Urothelium cell line (cell line): ENCODE results near the gene CDH10.

Experiments used
- DNase-seq: peaks from one replicate; pipeline ENCODE4 v3.0.0; 2011; ENCODE audit warnings: low spot score, mixed read lengths
- FAIRE-seq: peaks from 2 replicates; lab custom pipeline; 2011; peaks lifted over from hg19 to GRCh38; lab: Jason Lieb, UNC

The CDH10 gene

DNA sequence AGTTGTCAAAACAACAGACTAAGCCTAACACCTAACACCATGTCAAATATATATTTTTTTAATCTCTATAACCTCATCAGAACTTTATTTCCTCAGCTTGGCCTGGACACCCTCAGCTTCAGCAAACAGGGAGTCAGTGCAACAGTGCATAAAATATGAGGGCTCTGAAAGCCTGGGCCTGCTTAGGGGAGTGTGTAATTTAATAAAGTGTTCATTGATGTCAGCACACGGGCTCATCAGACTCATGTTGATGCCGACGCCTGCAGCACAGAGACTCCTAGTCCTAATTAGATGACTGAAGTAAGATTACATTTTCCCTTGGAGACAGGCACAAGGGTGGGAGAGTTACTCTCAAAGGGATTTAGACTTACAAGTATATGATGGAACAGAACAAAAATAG, 37.8 kb downstream of the CDH10 start:
- DNase-seq: no peak
- no peak for FAIRE-seq

DNA sequence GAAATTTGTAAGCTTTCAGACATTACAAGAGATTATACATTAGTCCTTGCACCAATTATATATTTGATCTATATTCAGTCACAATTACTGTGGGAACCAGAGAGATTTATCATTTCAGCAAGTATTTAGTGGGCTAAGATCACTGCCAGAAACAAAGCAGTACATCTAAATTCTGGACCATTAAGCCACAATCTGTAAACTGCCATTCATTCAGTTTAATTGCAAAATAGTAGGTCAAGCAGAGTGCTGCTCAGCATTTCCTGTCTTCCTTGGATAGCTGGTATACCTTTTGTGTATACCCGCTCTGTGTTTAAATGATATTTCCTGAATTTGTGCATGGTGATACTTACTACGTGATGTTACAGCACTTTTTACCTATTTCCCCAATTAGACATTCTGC, 42.6 kb downstream of the CDH10 start:
- FAIRE-seq (peak; percentile 13), DNase-seq (no peak)

DNA sequence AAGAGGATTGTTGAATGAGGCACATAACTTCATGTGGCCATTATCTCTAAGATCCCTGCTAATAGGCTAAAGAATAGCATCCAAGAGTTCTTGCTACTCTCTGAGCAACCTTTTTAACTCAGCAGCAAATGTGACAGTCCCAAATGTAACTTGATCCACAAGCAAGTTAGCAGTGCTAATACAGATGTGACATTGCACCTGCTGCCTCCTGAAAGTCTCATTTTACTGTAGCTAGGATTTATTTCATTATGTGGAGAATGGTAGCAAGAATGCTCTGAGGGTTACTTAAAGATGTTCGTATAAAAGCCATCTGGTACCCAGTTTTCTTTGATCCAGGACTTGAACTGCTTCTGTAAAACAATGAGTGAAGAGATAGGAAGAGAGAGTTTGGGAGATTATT, 45.8 kb downstream of the CDH10 start:
- no peak for DNase-seq
- no peak for FAIRE-seq

DNA sequence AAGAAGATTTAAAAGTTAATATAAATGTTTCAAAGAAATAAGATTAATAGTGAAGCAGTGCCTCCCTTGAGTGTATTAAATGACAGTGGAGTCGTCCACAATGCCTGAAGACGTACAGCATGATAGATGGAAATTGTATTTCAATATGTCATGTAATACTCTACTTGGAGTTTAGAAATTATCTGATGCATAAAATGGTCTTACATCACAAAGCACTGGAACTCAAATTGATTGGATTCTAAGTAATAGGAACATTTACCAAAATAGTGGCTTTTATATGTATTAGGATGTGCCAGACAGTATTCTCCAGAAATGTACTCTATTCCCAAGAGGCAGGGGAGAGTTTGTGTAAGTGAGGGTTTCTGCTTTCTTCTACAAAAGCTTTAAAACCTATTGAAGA, 49.4 kb downstream of the CDH10 start:
- no peak for DNase-seq

DNA sequence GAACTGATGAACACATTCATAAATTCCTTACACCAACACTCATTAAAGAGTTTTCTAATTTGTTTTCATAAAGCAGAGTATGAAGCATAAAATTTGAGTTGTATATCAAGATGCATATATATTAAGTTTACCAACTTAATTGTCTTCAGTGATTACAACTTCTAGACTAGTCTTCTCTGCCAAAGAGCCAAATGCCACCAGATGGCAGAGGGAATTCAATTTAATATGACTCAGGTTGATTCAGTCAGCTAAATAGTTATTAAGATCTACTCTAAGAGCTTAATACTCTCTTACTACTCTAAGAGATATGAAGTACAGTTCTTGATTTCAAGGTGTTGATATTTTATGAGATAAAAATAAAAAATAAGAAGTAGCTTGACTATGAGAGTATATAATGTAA, 53.4 kb downstream of the CDH10 start:
- DNase-seq (no peak), FAIRE-seq (no peak)

More for the DNA sequence above, 49.4 kb downstream of the CDH10 start:
- FAIRE-seq: no peak

DNA sequence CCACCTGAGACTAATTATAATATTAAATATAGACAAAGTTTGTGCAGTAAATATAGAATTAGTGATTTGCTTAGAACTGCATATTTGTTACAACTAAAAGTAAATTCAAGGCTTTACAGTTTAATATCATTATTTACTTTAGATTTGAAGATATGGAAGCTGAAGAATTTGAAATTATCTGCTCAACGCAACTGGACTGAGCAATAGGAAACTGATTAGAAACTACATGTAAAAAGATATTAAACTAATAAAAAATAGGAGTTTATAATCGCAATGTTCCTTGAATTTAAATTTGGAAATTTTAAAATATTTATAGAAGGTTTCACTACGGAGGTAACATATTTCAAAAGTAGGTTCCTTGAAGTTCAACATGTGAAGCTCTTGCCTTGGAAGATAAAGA, 55.2 kb downstream of the CDH10 start:
- DNase-seq (no peak), FAIRE-seq (no peak)

DNA sequence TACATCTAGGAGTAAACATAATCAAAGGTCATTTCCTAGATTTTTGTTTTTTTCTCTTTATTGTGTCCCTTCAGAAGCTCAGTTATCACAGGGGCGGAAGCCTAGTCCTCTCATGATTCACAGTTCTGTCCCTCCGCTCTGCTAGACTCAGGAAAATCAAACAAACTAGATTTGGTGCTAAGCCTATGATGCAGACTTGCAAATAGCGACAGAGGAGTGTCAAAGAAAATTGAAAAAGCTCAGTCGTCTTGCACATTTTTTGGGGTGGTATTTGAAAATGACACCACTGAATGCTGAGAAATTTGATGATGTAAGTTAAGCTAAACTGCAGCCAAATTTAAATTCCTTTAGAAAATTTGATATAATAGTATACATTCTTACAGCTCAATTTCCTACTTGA, 59.0 kb downstream of the CDH10 start:
- FAIRE-seq (no peak), DNase-seq (no peak)

DNA sequence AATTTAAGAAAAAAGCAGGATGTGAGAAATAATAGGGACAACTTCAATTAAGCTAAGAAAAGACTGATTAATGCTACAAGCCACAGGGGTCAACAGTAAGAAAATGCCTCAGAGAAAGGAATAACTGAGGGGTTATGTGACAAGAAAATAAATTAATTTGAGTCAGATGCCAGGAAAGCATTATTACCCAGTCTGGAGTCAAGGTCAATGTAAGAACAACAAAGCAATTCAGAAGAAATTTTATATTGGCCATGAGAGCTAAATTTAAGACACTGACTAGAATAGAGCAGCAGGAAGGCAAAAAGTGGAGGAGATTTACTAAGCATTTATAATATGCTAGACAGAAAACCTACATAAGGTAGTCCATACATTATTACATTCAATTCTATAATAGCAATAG, 73.5 kb downstream of the CDH10 start:
- DNase-seq (no peak), FAIRE-seq (no peak)

DNA sequence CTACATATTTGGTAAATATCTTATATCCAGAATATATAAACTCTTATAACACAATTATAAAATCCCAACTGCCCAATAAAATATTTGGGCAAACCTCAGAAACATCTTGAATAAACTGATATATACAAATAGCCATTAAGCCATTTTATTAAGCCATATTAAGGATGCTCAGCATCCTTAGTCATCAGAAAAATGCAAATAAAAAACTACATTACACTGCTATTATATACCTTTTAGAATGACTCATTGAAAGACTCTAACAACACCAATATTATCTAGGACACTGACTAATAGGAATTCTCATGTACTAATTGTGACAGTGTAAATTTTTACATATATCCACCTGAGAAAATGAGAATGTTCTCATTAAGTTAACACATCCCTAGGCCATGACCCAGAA, 77.8 kb downstream of the CDH10 start:
- DNase-seq (no peak), FAIRE-seq (no peak)

DNA sequence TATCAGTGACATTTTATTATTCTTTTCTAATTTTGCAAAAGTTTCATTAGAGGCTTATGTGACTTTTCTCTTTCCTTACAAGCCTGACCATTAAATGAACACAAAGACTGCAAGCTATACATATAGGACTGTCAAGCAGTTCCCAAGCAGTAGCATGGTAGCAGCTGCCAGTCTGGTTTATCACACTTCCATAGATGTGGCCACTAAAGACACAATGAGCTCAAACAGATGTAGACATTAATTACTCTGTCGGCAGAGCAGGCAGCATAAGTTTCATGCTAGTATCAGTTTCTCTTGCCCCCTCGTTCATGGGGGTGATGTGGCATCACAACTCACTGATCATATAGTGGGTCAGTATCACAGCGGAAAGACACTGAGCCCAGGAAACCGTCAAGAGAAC, 89.5 kb downstream of the CDH10 start:
- FAIRE-seq: no peak
- no peak for DNase-seq

DNA sequence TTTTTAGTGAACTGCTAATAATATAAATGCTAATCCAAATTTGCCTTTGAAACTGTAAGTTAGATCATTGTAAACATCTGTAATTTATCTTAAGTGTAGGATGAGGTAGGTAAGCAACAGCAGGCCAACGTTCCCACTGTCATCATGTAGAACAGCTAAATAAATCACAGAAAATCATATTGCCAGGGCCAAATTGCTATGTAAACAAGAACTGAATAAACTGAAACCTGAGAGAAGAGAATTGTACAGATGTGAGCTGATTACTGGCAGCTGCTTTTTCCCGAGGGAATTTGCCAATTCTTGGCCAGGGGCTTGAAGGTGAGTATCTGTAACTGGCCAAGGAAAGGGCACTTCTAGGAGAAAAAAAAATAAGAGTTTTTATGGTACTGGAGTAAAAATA, 97.6 kb downstream of the CDH10 start:
- no peak for DNase-seq

DNA sequence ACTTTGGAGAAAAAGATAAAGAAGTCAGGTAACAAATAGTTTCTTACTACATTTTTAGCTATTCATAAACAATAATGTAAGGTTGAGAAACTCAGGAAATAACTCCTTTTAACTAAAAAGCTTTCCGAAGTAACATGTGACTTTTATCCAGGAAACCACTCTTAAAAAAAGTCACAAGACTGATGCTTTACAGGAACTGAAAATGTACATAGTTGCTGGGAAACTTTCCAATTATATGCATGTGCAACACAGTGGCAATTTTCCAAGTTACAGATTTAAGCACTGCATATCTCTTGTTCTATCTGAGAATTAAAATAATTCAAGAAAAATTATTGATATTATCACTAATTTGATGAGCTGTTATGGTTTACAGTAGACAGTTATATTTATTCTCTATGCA, 105.2 kb downstream of the CDH10 start:
- no peak for FAIRE-seq
- DNase-seq: no peak

More for the DNA sequence above, 97.6 kb downstream of the CDH10 start:
- peak; percentile 5 for FAIRE-seq

DNA sequence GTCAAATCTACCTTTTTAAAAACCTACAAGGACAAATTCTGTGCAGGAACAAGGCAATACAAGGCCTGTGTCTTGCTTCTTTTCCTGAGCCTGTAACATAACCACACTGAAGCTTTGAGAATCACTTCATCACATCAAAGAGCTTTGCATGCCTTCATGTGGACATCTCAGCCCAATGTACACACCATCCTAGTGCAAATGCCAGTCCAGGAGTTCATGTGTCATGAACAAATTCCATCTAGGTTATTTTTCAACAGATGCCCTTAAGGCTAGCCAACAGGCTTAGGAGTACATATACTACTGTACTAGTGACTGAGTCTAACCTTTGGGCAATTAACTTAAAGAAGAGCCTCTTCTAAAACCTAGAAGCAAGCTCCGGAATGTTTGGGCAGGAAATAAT, 106.4 kb downstream of the CDH10 start:
- no peak for FAIRE-seq
- DNase-seq: no peak

DNA sequence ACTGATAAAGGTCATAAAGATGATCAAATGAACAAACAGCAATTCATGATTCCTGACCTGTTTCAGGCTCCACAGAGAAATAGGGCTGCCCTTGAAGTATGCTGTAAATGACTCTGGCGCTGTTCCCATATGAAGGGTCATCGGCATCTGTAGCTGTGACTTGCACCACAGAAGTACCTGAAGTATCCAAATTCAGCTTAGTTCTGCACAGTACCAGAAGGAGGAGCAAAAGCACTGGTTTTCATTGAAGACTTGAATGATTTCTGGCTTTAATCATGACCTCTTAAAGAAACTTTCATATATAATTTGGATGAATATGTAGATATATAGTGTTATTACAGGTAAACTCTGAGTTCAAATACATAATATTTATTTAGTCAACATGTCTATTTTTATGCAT, 109.1 kb downstream of the CDH10 start:
- DNase-seq (no peak), FAIRE-seq (peak; percentile 20)

DNA sequence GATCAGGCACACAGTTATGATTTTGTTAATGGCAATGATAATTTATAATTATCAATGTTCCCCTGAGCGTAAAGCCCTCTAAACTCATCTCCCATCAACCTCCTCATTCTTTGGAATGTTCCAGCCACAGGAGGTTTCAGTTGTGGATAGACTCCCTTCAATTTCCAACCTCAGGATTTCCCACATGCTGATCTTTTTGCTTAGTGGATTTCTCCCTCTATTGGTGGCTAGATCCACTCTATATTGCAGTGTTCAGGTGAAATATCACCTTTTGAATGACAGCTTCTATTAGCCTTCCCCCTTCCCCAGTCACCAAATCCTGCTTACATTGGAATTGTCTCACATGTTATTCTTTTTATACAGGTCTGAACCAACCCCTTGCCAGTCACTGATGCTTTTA, 113.9 kb downstream of the CDH10 start:
- DNase-seq (no peak), FAIRE-seq (no peak)

DNA sequence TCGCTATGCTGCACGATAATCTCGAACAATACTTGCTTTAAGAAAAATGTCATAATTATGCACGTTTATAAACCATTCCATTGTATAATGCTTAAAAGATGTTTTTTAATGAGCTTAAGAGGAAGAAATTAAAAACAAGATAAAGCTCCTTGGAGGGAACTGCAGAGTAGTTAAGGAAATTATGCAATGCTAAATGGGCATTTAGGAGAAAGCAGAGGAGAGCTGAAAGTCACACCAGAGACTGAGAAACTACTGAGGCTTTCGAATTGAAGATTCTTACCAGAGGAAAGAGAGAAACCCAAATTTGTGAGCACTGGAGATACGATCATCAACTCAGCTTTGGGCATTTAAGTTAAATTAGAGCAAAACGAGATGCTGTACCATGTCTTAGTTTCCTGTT, 119.4 kb downstream of the CDH10 start:
- DNase-seq: no peak
- FAIRE-seq: no peak

DNA sequence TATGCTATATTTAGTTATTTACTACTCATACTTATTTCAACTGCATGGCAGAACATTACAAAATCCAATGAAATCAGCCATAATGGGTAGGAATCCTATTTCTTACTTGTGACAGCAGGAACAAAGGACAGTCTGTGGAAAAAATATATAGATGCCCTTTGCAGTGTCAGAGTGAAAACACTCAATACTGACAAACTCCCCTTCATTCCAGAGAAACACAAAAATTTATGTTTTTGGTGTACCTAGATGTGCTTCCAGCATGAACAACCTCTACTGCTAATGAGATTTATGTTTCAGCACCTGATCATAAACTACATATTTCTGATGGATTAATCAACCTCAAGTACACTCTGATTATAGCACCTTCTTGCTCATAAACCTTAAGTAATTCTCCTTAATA, 132.4 kb downstream of the CDH10 start:
- DNase-seq: no peak
- FAIRE-seq: no peak

DNA sequence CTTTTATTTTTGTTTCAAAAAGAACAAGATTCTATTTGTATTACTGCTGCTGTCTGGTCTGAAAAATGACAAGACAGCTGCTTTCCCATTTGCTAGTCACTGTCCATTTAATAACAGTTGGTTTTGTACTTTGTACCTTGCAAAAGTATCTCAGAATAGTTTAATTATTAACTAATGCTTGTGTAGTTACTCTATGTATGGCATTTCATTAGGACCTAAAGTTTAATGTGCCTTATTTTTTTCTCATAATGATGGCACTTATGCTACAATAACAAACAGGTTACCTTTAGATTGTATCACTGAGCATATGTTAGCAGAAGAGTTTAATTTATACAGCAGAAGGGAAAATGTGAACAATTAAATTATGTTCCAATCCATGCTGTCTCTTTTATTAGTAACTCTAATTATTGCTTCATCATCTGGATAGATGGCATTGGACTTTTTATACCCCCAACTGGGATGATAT, 134.2 kb downstream of the CDH10 start:
- no peak for DNase-seq
- FAIRE-seq: no peak

DNA sequence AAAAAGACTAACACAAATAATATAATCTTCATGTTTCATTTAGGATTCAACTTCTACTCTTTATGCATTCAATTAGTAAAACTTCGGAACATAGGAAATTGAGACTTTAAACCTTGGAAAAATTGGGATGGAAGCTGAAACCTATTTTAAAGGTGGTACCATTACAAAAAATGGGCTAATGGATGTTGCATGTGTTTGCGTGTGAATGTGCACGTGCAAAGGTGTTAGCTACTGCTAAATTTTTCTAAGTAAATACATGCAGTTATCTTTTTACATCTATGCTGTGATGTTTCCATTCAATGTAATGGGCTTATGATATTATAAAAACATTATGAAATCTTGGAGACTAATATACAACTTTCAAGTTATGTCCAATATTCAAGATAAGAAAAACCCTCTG, 134.8 kb downstream of the CDH10 start:
- DNase-seq (no peak), FAIRE-seq (no peak)

DNA sequence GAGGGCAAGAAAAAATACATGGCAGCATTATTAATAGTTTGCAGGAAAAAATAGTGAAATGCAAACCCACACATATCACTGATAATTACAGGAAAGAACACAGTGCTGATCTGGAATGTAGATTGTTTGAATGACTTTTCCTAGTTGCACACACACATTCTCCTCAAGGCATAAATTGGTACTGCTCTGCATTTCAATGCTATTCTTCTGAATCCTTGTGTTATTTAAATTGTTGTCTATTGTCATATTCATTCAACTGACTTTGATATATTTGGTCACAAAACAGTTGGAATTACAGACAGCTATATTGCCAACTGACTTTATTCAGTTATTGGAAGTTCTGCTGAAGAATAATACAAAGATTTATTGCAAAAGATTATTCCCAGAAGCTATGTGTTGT, 139.5 kb downstream of the CDH10 start:
- no peak for FAIRE-seq

DNA sequence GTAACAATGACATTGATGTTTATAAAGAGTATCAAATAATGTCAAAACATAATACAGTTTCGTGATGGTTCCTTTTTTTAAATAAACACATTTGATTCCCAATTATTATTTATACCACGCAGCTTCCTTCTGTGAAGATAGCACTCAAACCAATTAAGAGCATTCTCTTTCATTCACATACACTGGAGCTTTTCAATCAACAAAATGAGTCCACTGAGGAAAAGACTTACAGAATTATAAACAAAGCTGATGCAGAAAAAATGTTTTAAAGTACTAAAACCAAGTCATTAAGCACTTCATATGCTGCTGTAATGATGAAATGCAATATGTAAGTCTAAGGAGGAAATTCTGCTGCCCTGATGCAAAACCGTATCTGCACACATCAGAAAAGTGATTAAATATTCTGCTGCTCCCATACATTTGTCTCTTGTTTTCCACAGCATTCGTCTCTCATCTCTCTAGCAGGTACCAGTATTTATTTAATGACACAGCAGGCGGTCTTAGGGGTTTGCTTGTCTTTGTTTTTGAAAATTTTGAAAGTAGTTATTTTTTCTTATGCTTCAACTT, 147.1 kb downstream of the CDH10 start:
- DNase-seq (no peak), FAIRE-seq (no peak)

More for the DNA sequence above, 139.5 kb downstream of the CDH10 start:
- no peak for DNase-seq

DNA sequence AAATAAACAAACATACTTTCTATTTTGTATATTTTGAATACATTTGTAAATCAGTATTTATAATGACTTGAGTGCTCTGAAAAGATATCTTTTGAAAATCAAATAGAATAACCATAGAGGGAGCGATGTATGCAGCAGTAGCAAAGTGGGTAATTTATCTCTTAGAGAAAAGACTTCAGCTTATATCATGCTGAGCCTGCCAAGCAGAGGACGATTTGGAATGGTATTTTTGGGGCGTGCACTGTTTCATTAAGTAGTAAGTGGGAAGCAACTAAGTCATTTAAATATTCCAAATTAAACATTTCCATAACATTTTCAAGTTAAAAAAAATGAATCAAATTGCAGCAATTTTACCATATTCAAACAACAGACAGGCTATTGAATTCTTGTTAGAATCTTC, 147.6 kb downstream of the CDH10 start:
- no peak for DNase-seq
- no peak for FAIRE-seq

DNA sequence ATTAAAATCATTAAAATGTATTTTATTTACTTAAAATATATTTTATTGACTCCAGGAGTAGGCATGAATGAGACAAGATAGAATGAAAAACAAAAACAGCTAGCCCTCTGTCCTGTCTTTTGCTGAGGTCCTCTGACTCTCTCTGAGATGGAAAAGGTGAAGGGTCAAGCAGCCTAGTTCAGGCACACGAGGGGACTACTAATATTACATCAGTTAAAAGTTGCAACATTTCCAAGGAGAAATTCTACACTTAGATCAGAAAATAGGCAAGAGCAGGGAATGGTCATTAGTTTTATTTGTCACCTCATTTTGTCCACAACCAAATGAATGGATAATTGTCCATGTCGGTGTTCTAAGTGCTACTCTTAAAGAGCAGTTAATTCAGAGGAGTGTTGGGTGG, 148.5 kb downstream of the CDH10 start:
- no peak for DNase-seq
- FAIRE-seq: no peak
